HG03558 (cell line): ENCODE results near the gene RANGRF.

ENCODE experiments used
- ATAC-seq: cut with Tn5 transposase; IDR thresholded peaks from one replicate; pipeline ENCODE4 v1.9.1; 2021; ENCODE audit warnings: moderate number of reproducible peaks; ENCODE audit not compliant: unreplicated experiment; ENCODE audit errors: extremely low read depth

Gene RANGRF

GRCh38 chr17:8312251-8312650 lies 23.8 kb downstream of the RANGRF start:
- ATAC-seq, result no peak

GRCh38 chr17:8312726-8313600 lies 24.5 kb downstream of the RANGRF start:
- ATAC-seq, result no peak

GRCh38 chr17:8314797-8315763 lies 26.6 kb downstream of the RANGRF start:
- no peak for ATAC-seq

GRCh38 chr17:8315764-8316217 lies 27.3 kb downstream of the RANGRF start:
- no peak for ATAC-seq

- ATAC-seq, result no peak
These were observed 29.8 kb downstream of the RANGRF start for GRCh38 chr17:8318010-8318935.

GRCh38 chr17:8320262-8320661 lies 31.8 kb downstream of the RANGRF start:
- no peak for ATAC-seq

GRCh38 chr17:8320990-8321389 lies 32.5 kb downstream of the RANGRF start:
- ATAC-seq, result no peak

GRCh38 chr17:8322061-8322460 lies 33.6 kb downstream of the RANGRF start:
- no peak for ATAC-seq

GRCh38 chr17:8324132-8324531 lies 35.7 kb downstream of the RANGRF start:
- ATAC-seq, result no peak

- ATAC-seq, result no peak
These were observed 36.5 kb downstream of the RANGRF start for GRCh38 chr17:8324923-8325322.

GRCh38 chr17:8326511-8327302 lies 38.2 kb downstream of the RANGRF start:
- ATAC-seq, result no peak

GRCh38 chr17:8327303-8327649 lies 38.8 kb downstream of the RANGRF start:
- no peak for ATAC-seq

- no peak for ATAC-seq
These were observed 43.7 kb downstream of the RANGRF start for GRCh38 chr17:8332128-8332527.

GRCh38 chr17:8332688-8333087 lies 44.2 kb downstream of the RANGRF start:
- ATAC-seq, result no peak

GRCh38 chr17:8333281-8333680 lies 44.8 kb downstream of the RANGRF start:
- no peak for ATAC-seq

GRCh38 chr17:8337802-8338752 lies 49.6 kb downstream of the RANGRF start:
- ATAC-seq, result no peak

- ATAC-seq, result no peak
These were observed 50.3 kb downstream of the RANGRF start for GRCh38 chr17:8338753-8339140.

GRCh38 chr17:8339540-8339939 lies 51.1 kb downstream of the RANGRF start, which contains the start of gene ODF4:
ODF4 (plus strand) TSS chr17:8339840; CDS start chr17:8340052, 212 bp downstream.
- ATAC-seq, result no peak
